ENCODE measurements around the gene ARHGEF9.

DNA sequence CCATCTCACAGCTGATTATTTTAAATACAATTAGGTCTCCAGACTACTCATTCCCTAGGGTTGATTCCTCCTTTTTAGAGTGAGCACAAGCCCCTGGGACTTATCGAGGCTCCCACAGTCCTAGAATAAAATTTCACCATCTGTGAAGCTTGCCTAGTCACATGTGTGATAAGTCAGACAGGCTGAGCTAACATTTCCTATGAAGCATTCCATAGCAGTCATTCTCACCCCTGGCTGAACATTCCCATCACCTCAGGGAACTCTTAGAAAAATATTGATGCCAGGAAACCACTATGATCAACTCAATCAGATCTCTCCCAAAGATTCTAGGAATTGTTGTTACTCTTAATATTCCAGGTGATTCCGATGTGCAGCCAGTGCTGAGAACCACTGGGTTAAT, 37.7 kb downstream of the ARHGEF9 start:
- TF ChIP-seq RARB (CRISPR knock-in tag; IDR thresholded peaks at IDR 0.05) (no peak), GLIS3 (CRISPR knock-in tag; IDR thresholded peaks at IDR 0.05) (no peak), TCF4 (CRISPR knock-in tag; IDR thresholded peaks at IDR 0.05; ENCODE audit: borderline replicate concordance) (no peak), TOX (CRISPR knock-in tag; IDR thresholded peaks at IDR 0.05; ENCODE audit: borderline replicate concordance) (no peak), CREB5 (CRISPR knock-in tag; IDR thresholded peaks at IDR 0.05; ENCODE audit: low read depth) (no peak), ARNTL (CRISPR knock-in tag; IDR thresholded peaks at IDR 0.05; ENCODE audit: borderline replicate concordance, low read depth) (no peak), ZFP30 (CRISPR knock-in tag; IDR thresholded peaks at IDR 0.05) (no peak), PATZ1 (CRISPR knock-in tag; IDR thresholded peaks at IDR 0.05; ENCODE audit: borderline replicate concordance) (no peak), ZNF70 (CRISPR knock-in tag; IDR thresholded peaks at IDR 0.05) (no peak), SNAI2 (CRISPR knock-in tag; IDR thresholded peaks at IDR 0.05) (no peak)
- TF ChIP-seq, protein P1, sequence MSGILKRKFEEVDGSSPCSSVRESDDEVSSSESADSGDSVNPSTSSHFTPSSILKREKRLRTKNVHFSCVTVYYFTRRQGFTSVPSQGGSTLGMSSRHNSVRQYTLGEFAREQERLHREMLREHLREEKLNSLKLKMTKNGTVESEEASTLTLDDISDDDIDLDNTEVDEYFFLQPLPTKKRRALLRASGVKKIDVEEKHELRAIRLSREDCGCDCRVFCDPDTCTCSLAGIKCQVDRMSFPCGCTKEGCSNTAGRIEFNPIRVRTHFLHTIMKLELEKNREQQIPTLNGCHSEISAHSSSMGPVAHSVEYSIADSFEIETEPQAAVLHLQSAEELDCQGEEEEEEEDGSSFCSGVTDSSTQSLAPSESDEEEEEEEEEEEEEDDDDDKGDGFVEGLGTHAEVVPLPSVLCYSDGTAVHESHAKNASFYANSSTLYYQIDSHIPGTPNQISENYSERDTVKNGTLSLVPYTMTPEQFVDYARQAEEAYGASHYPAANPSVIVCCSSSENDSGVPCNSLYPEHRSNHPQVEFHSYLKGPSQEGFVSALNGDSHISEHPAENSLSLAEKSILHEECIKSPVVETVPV (CRISPR knock-in tag; IDR thresholded peaks at IDR 0.05), result no peak

Data from SK-N-SH treated with all-trans-retinoic acid at 6 μM for 48 hours (cell line).